Keratinocyte (primary cell): ENCODE measurements around the gene SCAANT1. TPM values are rescaled to one million over a fixed set of nuclear protein-coding genes. Genes with fewer than 3 reads are reported as not detected.
A peak's percentile ranks its signal among the peaks of the same experiment; 100 is the strongest.

Experiments
- DNase-seq: peaks from one replicate; pipeline ENCODE4 v3.0.0-alpha.2; 2011; ENCODE audit warnings: low read depth, missing footprints, low spot score
- FAIRE-seq: peaks from 2 replicates; lab custom pipeline; 2011; peaks lifted over from hg19 to GRCh38; lab: Jason Lieb, UNC
- H2AFZ ChIP-seq: 2 replicates; pipeline ENCODE4 v1.6.0; 2012; ENCODE audit warnings: low read length, control low read depth, inconsistent platforms; ENCODE audit not compliant: control insufficient read depth
- H3K27ac ChIP-seq: 2 replicates; pipeline ENCODE4 v1.5.1; 2011; ENCODE audit warnings: low read length; ENCODE audit not compliant: control insufficient read depth, insufficient read depth
- H3K27me3 ChIP-seq: 3 replicates; pipeline ENCODE4 v1.6.0; 2011; ENCODE audit warnings: low read length; ENCODE audit not compliant: control insufficient read depth, insufficient read depth; ENCODE audit errors: extremely low read depth
- H3K36me3 ChIP-seq, 2 experiments: 2 replicates in 1 of 2; 3 replicates in 1 of 2; pipeline ENCODE4 v1.5.1; 2011; ENCODE audit warnings: low read length in 2 of 2, mild to moderate bottlenecking in 1 of 2; ENCODE audit not compliant: control insufficient read depth in 2 of 2, insufficient read depth in 2 of 2; ENCODE audit errors: extremely low read depth in 1 of 2
- H3K4me1 ChIP-seq: 3 replicates; pipeline ENCODE4 v1.5.1; 2011; ENCODE audit warnings: low read length; ENCODE audit not compliant: control insufficient read depth, insufficient read depth; ENCODE audit errors: extremely low read depth
- H3K4me2 ChIP-seq: 3 replicates; pipeline ENCODE4 v1.6.0; 2011; ENCODE audit warnings: low read depth, low read length; ENCODE audit not compliant: control insufficient read depth, insufficient read depth; ENCODE audit errors: extremely low read depth
- H3K4me3 ChIP-seq, 3 experiments: fragments of 200-600 bp in 1 of 3; sonication (generic) in 1 of 3; 2 replicates in 2 of 3; 3 replicates in 1 of 3; pipeline ENCODE4 v1.5.1; 2011 to 2016; ENCODE audit warnings: low read length in 3 of 3, mild to moderate bottlenecking in 3 of 3, control low read depth in 2 of 3, inconsistent platforms in 1 of 3, low read depth in 1 of 3, mixed read lengths in 1 of 3, mixed run types in 1 of 3, moderate library complexity in 1 of 3; ENCODE audit not compliant: control insufficient read depth in 2 of 3, insufficient read depth in 2 of 3; ENCODE audit errors: extremely low read depth in 1 of 3
- H3K79me2 ChIP-seq: 2 replicates; pipeline ENCODE4 v1.6.0; 2012; ENCODE audit warnings: low read length; ENCODE audit not compliant: control insufficient read depth, insufficient read depth
- H3K9ac ChIP-seq: 3 replicates; pipeline ENCODE4 v1.6.0; 2011; ENCODE audit warnings: low read length; ENCODE audit not compliant: control insufficient read depth, insufficient read depth; ENCODE audit errors: extremely low read depth
- H3K9me1 ChIP-seq: 3 replicates; pipeline ENCODE4 v1.6.0; 2011; ENCODE audit warnings: low read length; ENCODE audit not compliant: control insufficient read depth, insufficient read depth; ENCODE audit errors: extremely low read depth
- H3K9me3 ChIP-seq: 2 replicates; pipeline ENCODE4 v1.5.1; 2012; ENCODE audit warnings: low read depth, low read length; ENCODE audit not compliant: control insufficient read depth
- H4K20me1 ChIP-seq: 3 replicates; pipeline ENCODE4 v1.6.0; 2011; ENCODE audit warnings: low read length; ENCODE audit not compliant: control insufficient read depth, insufficient read depth; ENCODE audit errors: extremely low read depth
- EZH2 ChIP-seq: IDR thresholded peaks from one replicate; pipeline ENCODE4 v1.6.1; 2012; ENCODE audit warnings: inconsistent platforms, mild to moderate bottlenecking, low read length, moderate library complexity
- dilution Hi-C: fragments of 300-500 bp; cut with MboI; formaldehyde crosslinking; loops from one replicate; pipeline ENCODE4 v1.7.0; 2020; ENCODE audit warnings: low sequenced_read_pairs; ENCODE audit not compliant: extremely low pct_ligation_motif_present
- polyA plus RNA-seq, 5 experiments: library from polyadenylated mRNA; depleted of rRNA in 3 of 5; stranded (reverse) in 3 of 5; stranded (forward) in 1 of 5; unstranded in 1 of 5; fragments of >200 nt; gene quantifications; 1 replicate in 1 of 5; 2 replicates in 3 of 5; 3 replicates in 1 of 5; pipeline versions ENCODE4 v1.2.1 to v1.2.3, GENCODE V29; 2011 to 2012; ENCODE audit warnings: missing spikeins in 2 of 5, low read depth in 1 of 5, low replicate concordance in 1 of 5
- TF ChIP-seq, protein P1 (sequence below), 3 experiments: IDR thresholded peaks in 1 of 3; conservative IDR thresholded peaks in 1 of 3; optimal IDR thresholded peaks in 1 of 3; 2 replicates in 2 of 3; 3 replicates in 1 of 3; pipeline versions ENCODE3 to v1.5.1; 2011; ENCODE audit warnings: low read length in 3 of 3, mild to moderate bottlenecking in 3 of 3, moderate library complexity in 2 of 3, control low read depth in 1 of 3, inconsistent platforms in 1 of 3; ENCODE audit not compliant: insufficient read depth in 2 of 3; ENCODE audit errors: extremely low read depth in 1 of 3

The SCAANT1 gene
- polyA plus RNA-seq, 1 donor (not counting 4 experiments of a cell fraction or from before 2014, with no cell fraction given), result not detected

DNA sequence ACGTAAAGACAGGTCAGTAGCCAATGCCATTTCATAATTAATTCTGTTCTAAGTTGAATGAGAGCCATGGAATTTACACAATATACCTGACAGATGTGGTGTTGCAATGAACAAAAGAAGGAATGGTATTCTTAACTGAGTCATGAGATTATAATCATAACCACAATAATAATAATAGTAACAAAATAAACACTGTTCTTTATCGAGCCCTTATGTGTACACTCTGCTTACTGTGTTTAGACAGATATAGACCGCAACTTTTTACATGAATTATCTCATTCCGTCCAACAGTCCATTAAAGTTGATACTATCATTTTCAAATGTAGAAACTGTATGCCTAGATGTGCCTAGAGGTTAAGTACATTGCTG lies 28.2 kb upstream of the SCAANT1 start:
- Histone ChIP-seq H3K9me3 (no peaks in the 10 kb centered on the region), H3K4me2 (peak overlapping the region; percentile 3), H3K4me1 (peaks cover 28% of the 10 kb centered on the region), H4K20me1 (peaks cover 12% of the 10 kb centered on the region), H2AFZ (no peak overlapping the region), H3K9ac (no peak overlapping the region), H3K79me2 (peaks cover 60% of the 10 kb centered on the region), H3K27me3 (no peaks in the 10 kb centered on the region), H3K9me1 (peaks cover 6% of the 10 kb centered on the region), H3K36me3 (peaks cover 5 to 8% of the 10 kb centered on the region in 2 experiments), H3K4me3 (no peak overlapping the region), H3K27ac (no peak overlapping the region)
- FAIRE-seq, result peak; percentile 34
- peak; percentile 23 for DNase-seq
- TF ChIP-seq EZH2, result no peak
- TF ChIP-seq, protein P1, sequence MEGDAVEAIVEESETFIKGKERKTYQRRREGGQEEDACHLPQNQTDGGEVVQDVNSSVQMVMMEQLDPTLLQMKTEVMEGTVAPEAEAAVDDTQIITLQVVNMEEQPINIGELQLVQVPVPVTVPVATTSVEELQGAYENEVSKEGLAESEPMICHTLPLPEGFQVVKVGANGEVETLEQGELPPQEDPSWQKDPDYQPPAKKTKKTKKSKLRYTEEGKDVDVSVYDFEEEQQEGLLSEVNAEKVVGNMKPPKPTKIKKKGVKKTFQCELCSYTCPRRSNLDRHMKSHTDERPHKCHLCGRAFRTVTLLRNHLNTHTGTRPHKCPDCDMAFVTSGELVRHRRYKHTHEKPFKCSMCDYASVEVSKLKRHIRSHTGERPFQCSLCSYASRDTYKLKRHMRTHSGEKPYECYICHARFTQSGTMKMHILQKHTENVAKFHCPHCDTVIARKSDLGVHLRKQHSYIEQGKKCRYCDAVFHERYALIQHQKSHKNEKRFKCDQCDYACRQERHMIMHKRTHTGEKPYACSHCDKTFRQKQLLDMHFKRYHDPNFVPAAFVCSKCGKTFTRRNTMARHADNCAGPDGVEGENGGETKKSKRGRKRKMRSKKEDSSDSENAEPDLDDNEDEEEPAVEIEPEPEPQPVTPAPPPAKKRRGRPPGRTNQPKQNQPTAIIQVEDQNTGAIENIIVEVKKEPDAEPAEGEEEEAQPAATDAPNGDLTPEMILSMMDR (optimal IDR thresholded peaks at IDR 0.05 in 1 of 3, IDR thresholded peaks at IDR 0.05 in 1 of 3, conservative IDR thresholded peaks at IDR 0.05 in 1 of 3; ENCODE audit: extremely low read depth in 1 of 3, insufficient read depth in 2 of 3, low read length in 3 of 3), result no peak
- dilution Hi-C loops, result no loop called here

DNA sequence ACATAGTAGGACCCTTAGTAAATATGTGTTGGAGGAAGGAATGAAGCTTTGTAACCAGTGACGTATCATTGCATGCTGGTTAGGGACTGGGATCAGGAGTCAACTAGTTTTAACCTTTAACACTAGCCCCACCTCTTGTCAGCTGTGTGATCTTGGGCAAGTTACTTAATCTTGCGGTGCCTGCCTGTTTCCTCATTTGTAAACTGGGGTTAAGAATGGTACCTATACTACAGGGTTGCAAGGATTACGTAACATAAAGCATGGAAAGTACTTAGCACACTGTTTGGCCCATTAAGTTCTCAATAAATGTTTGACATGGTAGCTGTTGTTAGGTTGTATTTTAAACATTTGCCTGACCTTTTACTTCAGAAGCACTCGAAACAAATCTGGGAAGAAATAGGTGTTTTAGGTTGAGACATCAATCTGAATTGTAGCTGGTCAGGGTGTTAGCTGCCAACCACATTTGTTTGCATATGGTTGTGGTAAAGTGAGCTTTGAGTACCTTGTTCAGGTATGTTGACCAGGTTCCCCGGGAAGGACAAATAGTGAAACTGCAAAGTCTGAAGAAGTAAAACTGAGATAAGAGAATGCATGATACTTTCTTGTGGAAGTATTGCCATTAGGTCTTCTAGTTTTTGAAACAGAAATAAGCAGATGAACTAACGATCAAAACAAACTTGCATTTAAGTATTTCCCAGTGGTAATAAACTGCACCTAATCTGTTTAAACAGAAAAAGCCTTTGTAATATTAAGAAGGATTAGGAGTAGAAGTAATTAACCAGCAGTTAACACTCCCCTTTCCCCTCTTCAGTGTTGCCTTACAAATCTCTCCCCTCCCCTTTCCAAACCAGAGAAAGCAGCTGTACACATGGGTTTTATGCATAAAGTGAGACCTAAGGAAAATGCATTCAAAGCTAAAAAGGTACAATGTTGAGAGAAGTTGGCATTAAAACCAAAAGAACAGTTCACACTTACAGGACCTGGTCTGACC lies 25.8 kb upstream of the SCAANT1 start:
- H3K36me3 ChIP-seq, result peaks cover 4 to 8% of the 10 kb centered on the region in 2 experiments
- H3K79me2 ChIP-seq, result peaks cover 65% of the 10 kb centered on the region
- peaks cover 15% of the 10 kb centered on the region for H4K20me1 ChIP-seq
- no peak overlapping the region for H3K4me2 ChIP-seq
- H3K27ac ChIP-seq, result no peak overlapping the region
- H3K4me3 ChIP-seq, result no peak overlapping the region
- H3K9me3 ChIP-seq, result no peaks in the 10 kb centered on the region
- H3K4me1 ChIP-seq, result peaks cover 30% of the 10 kb centered on the region
- no peaks in the 10 kb centered on the region for H3K27me3 ChIP-seq
- no peak for TF ChIP-seq EZH2
- TF ChIP-seq, protein P1 (optimal IDR thresholded peaks at IDR 0.05 in 1 of 3, IDR thresholded peaks at IDR 0.05 in 1 of 3, conservative IDR thresholded peaks at IDR 0.05 in 1 of 3; ENCODE audit: extremely low read depth in 1 of 3, insufficient read depth in 2 of 3, low read length in 3 of 3), result no peak
- no peak overlapping the region for H2AFZ ChIP-seq
- H3K9me1 ChIP-seq, result peaks cover 10% of the 10 kb centered on the region
- DNase-seq, result no peak
- peak; percentile 69 for FAIRE-seq
- dilution Hi-C loops, result no loop called here
- H3K9ac ChIP-seq, result no peak overlapping the region
